IPS-20b (cell line): Measurements from ENCODE around the gene KIF26B.
A peak's percentile ranks its signal among the peaks of the same experiment; 100 is the strongest.

Source experiments
- H3K27ac ChIP-seq: one replicate; pipeline ENCODE4 v1.5.1; 2013; ENCODE audit warnings: low read length
- H3K27me3 ChIP-seq: 2 replicates; pipeline ENCODE4 v1.6.1; 2013; ENCODE audit warnings: mild to moderate bottlenecking, low read length, inconsistent platforms; ENCODE audit not compliant: insufficient read depth
- H3K36me3 ChIP-seq: 2 replicates; pipeline ENCODE4 v1.6.1; 2013; ENCODE audit warnings: low read depth, mild to moderate bottlenecking, inconsistent platforms, low read length, moderate library complexity; ENCODE audit not compliant: insufficient read depth
- H3K4me1 ChIP-seq: 2 replicates; pipeline ENCODE4 v1.6.1; 2013; ENCODE audit warnings: mild to moderate bottlenecking, control low read depth, inconsistent platforms, low read length, moderate library complexity; ENCODE audit not compliant: insufficient read depth
- H3K4me3 ChIP-seq: 2 replicates; pipeline ENCODE4 v1.5.1; 2013; ENCODE audit warnings: mild to moderate bottlenecking, low read length, inconsistent platforms
- H3K9ac ChIP-seq: 2 replicates; pipeline ENCODE4 v1.6.1; 2013; ENCODE audit warnings: low read depth, mild to moderate bottlenecking, inconsistent platforms, low read length, moderate library complexity
- H3K9me3 ChIP-seq: 2 replicates; pipeline ENCODE4 v1.6.1; 2013; ENCODE audit warnings: mild to moderate bottlenecking, low read depth, low read length, inconsistent platforms; ENCODE audit not compliant: insufficient read depth

Gene KIF26B

DNA sequence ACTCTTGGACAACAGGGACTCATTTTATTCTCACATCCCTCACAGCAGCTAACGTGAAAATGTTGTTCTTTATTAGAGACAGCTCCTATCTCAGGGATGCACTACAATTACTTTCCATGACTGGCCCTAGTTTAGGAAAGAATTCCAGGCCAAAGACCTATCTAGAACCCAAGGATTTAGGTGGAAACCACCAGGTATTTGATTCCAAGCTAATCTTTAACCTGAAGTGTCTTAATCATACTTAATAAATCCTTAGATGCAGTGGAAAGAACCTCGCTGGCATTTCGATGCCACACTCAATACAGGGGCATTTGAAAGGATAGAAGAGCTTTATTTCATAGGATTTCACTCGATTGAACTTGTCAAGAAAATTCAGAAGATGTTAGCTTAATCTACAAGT is 218.3 kb downstream of the KIF26B start:
- no peaks in the 10 kb centered on the region for H3K27me3 ChIP-seq
- peaks cover 5% of the 10 kb centered on the region; the same call in 1 of the 2 replicates for H3K4me1 ChIP-seq
- no peaks in the 10 kb centered on the region for H3K36me3 ChIP-seq
- no peak overlapping the region for H3K27ac ChIP-seq
- no peak overlapping the region for H3K9ac ChIP-seq
- no peak overlapping the region for H3K4me3 ChIP-seq
- peaks cover 9% of the 10 kb centered on the region for H3K9me3 ChIP-seq

DNA sequence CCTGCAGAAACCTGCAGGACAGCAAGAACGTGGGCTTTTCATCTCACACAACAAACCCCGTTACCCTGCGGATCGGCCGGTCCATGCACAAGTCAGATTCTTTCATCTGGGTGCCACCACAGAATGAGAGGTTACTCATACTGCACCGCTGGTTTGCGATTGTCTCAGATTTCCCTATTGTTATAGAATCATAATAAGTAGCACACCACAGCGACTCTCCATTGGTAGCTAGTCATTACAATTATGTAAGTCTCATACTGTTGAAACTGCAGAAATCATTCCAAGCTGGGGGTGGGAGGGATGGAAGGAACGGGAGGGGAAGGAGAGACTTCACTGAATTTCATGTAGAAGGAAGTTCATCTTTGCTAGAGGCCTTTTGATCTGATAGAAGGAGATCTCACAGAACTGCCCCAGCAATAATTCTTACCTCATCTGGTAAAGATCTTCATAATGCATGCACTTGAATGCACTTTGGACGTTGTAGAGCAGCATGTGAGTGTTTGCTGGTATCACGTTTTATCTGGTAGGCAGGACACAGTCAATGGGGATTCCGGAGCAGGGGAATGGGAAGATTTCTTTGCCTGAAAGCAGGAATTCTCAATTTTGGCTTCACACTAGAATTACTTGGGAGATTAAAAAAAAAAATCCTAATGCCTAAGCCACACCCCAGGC is 221.1 kb downstream of the KIF26B start:
- H3K36me3 ChIP-seq = no peaks in the 10 kb centered on the region
- no peaks in the 10 kb centered on the region for H3K27me3 ChIP-seq

DNA sequence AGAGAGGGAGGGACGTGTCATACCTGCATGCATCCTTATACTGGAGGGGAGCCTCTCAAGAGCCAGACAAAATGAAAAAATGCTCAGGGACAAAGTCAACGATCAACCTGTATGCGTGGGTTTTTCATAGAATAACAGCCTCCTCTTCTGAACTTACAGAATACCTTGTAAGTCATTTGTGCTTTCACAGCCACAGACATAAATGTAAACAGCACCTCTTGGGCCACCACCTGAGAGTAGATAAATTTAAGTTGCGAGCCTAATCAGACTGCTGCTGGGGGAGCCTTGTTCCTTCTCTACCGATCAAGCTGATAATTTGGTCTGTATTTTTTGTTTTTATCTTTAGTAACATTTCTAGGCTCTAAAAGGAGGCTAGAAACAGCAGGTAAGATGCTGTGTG is 223.1 kb downstream of the KIF26B start:
- Histone ChIP-seq H3K36me3 (no peaks in the 10 kb centered on the region), H3K27ac (no peak overlapping the region), H3K27me3 (no peaks in the 10 kb centered on the region), H3K9ac (no peak overlapping the region), H3K4me3 (no peak overlapping the region), H3K9me3 (no peaks in the 10 kb centered on the region), H3K4me1 (peaks cover 21% of the 10 kb centered on the region; the same call in 1 of the 2 replicates)

More for the DNA sequence above, 221.1 kb downstream of the KIF26B start:
- peaks cover 21% of the 10 kb centered on the region; the same call in 1 of the 2 replicates for H3K4me1 ChIP-seq
- no peak overlapping the region for H3K4me3 ChIP-seq
- no peak overlapping the region for H3K9ac ChIP-seq
- H3K9me3 ChIP-seq = peaks cover 9% of the 10 kb centered on the region
- no peak overlapping the region for H3K27ac ChIP-seq

DNA sequence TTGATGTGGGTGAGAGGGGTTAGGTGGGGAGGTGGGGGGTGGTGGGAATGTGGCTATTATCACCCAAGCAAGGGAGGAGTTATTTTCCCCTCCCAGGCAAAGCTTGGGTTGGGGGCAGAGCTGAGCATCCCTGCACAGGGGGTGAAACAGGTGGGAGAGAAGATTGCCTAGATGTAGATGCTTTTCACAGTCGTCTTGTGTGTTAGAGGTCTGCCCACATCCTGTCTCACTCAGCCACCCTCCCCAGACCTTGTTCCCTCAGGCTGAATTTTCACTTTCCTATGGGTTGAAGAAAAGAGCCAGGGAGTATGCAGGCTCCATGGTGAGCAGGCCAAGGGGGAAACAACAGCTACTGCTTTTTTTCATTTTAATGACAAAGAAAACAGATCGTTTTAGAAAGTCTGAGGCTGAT is 223.5 kb downstream of the KIF26B start:
- no peak overlapping the region for H3K9ac ChIP-seq
- H3K27me3 ChIP-seq = no peaks in the 10 kb centered on the region
- H3K4me1 ChIP-seq = peaks cover 24% of the 10 kb centered on the region
- peak overlapping the region; percentile 11; the same call in 1 of the 2 replicates for H3K4me3 ChIP-seq
- H3K9me3 ChIP-seq = no peaks in the 10 kb centered on the region
- no peak overlapping the region for H3K27ac ChIP-seq
- H3K36me3 ChIP-seq = no peaks in the 10 kb centered on the region

DNA sequence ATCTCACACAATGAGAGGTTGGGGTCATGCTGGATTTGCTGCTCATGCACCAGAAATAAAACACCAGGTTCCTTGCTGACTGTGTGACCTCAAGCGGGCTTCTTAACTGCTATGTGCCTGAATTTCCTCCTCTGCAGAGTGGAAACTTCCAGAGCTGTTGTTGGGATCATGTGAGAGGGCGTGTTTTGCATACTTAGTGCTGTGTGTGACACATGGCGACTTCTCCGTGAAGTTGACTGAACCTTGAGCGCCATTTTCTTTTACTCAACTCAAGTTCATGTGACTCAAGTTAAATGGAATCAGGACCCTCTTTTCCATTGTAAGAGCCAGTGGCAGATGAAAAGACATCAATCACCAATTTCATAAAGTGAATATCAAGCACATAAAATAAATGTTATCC is 224.0 kb downstream of the KIF26B start:
- no peak overlapping the region for H3K9ac ChIP-seq
- peaks cover 28% of the 10 kb centered on the region for H3K4me1 ChIP-seq
- no peaks in the 10 kb centered on the region for H3K27me3 ChIP-seq
- peak overlapping the region; percentile 11; the same call in 1 of the 2 replicates for H3K4me3 ChIP-seq
- no peaks in the 10 kb centered on the region for H3K9me3 ChIP-seq
- no peaks in the 10 kb centered on the region for H3K36me3 ChIP-seq
- no peak overlapping the region for H3K27ac ChIP-seq

DNA sequence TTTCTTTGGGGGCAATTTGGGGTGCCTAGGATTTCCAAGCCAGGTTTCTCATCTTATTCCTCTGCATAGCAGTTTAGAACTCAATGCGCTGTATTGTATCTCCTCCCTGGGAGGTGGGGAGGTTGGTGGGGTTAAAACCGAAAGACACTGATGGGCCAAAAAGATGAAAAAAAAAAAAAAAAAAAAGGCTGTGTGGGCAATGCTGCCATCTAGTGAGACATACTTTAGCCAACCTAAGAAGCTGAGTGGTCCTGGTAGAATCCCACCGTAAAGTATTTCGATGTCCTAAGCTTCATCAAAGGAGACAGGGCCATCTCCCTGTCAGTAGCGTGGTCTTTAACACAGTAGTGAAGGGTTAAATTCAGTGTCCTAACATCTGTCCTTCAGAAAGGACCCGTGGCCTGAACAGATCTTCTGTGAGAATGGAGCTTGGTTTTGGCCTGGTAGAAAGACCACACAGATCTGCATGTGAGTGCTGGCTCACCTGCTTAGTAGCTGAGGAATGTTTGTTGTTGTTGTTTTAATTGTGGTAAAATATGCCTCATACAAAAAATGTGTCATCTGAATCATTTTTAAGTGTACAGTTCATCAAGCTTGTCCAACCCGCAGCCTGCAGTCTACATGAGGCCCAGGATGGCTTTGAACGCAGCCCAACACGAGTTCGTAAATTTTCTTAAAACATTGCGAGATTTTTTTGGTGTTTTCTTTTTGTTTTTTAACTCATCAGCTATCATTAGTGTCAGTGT is 226.2 kb downstream of the KIF26B start:
- H3K4me1 ChIP-seq = peaks cover 28% of the 10 kb centered on the region
- no peaks in the 10 kb centered on the region for H3K27me3 ChIP-seq
- no peaks in the 10 kb centered on the region for H3K9me3 ChIP-seq
- H3K36me3 ChIP-seq = no peaks in the 10 kb centered on the region
- H3K9ac ChIP-seq = no peak overlapping the region
- no peak overlapping the region for H3K27ac ChIP-seq
- no peak overlapping the region for H3K4me3 ChIP-seq

DNA sequence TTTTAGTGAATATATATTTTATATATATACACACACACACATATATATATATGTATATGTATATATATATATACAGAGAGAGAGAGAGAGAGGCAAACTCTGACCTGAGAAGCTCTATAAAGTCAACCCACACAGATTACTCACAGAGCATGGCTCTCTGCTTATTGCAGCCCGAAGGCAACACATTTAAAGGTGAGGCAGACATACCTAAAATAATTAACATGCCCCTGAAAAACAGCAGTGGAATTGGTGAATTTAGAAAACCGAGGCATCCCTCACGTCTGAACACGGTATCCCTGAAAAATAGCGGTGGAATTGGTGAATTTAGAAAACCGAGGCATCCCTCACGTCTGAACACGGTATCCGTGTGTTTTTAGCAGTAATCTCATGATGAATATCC is 228.2 kb downstream of the KIF26B start:
- Histone ChIP-seq H3K9me3 (no peaks in the 10 kb centered on the region), H3K27ac (no peak overlapping the region), H3K4me3 (no peak overlapping the region), H3K9ac (no peak overlapping the region), H3K27me3 (no peaks in the 10 kb centered on the region), H3K4me1 (peaks cover 24% of the 10 kb centered on the region), H3K36me3 (no peaks in the 10 kb centered on the region)

DNA sequence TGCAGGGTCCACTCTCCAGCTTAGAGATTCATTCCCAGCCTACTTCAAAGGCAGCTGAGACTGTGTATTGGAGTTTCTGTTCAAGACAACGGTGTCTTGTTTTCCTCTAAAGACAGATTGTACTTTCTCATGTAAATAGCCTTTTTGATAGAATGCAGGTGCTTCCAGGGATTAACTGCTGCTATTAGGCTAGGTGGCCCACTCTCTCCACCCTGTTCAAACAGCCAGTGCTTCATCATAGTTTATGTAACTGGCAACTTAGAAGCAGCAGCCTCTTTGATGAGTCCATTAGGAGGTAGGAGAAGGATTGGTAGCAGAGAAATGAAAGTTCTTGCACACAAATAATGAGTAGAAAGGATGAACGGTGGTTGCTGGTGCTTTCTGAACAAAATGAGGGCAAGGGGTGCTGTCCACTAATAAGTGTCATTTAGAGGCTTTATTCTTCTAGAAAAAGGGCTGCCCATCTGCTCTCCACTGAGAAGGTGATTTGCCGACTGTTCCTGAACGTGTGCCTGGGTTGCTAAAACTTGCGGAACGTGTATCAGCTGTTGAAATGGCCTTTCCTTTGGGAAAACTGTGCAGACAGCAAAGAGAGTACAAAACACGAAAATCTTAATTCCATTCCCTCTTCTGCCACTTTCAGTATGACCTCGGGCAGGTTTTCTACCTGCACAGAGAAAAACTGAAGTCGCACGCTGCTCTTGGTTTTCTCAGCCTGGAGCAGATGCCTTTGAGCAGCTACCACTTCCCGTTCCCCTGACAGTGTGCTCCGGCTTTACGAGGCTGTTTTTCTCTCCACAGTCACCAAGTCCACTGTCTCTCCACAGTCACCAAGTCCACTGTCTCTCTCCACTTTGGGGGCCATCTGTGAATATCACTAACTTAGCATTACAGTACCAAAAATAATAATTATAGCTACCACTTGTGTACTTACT is 228.9 kb downstream of the KIF26B start:
- H3K9ac ChIP-seq = no peak overlapping the region
- peaks cover 18% of the 10 kb centered on the region for H3K4me1 ChIP-seq
- H3K27me3 ChIP-seq = no peaks in the 10 kb centered on the region

DNA sequence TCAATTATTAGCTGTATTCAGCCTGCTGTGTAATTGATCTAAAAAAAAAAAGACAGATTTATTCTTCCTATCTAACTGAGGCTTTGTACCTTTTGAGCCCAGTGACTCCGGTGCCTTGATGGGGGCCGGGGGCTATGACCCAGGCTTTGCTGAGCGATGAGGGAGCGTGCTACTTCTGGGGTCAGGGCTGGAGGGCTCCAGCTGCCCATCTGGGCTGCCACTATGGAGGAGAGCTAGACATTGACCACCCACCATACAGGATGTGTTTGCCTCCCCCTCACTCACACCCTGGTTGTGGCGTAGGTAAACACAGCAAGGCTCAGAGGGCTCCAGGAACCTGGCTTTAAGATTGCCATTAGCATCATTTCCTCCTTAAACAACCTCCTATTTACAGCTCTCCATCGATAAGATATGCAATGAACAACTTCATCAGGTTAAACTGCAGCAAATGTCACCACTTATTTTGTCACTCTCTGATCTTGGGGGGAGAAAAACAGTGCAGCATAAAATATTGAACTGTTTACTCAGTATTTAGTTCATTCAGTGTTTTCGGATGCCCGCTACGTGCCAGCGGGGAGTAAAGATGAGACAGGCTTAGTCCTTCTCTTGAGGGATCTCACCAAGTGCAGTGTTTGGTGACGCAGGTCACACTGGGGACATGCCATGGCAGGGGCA is 231.6 kb downstream of the KIF26B start:
- Histone ChIP-seq H3K36me3 (no peaks in the 10 kb centered on the region), H3K4me3 (no peak overlapping the region), H3K27ac (no peak overlapping the region)

More for the DNA sequence above, 228.9 kb downstream of the KIF26B start:
- H3K27ac ChIP-seq = no peak overlapping the region
- H3K36me3 ChIP-seq = no peaks in the 10 kb centered on the region
- no peak overlapping the region for H3K4me3 ChIP-seq
- no peaks in the 10 kb centered on the region for H3K9me3 ChIP-seq

DNA sequence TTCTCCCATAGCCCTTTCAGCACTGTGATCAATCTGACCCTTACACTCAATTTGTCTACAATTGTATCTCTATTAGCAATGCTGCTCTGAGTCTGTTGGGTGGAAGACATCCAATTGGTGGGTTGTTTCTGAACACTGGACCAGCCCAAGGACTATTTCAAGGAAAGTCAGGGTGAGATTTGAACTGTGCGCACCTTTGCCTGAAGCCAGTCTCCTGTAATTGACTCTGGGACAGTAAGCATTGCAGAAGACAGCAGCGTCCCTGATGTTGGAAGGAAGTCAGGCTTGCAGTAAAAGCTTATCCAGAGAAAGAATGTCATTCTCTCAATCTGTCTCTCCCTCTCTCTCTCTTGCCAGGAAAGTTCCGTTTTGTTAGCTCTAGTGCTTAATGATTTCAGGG is 233.9 kb downstream of the KIF26B start:
- H3K36me3 ChIP-seq = no peaks in the 10 kb centered on the region
- H3K27me3 ChIP-seq = no peaks in the 10 kb centered on the region
- no peak overlapping the region for H3K4me3 ChIP-seq
- H3K27ac ChIP-seq = no peak overlapping the region
- H3K9me3 ChIP-seq = no peaks in the 10 kb centered on the region
- H3K4me1 ChIP-seq = peaks cover under 1% of the 10 kb centered on the region; the same call in 1 of the 2 replicates
- H3K9ac ChIP-seq = no peak overlapping the region

More for the DNA sequence above, 231.6 kb downstream of the KIF26B start:
- H3K9me3 ChIP-seq = no peaks in the 10 kb centered on the region
- H3K4me1 ChIP-seq = peaks cover 7% of the 10 kb centered on the region
- H3K9ac ChIP-seq = no peak overlapping the region
- H3K27me3 ChIP-seq = no peaks in the 10 kb centered on the region

DNA sequence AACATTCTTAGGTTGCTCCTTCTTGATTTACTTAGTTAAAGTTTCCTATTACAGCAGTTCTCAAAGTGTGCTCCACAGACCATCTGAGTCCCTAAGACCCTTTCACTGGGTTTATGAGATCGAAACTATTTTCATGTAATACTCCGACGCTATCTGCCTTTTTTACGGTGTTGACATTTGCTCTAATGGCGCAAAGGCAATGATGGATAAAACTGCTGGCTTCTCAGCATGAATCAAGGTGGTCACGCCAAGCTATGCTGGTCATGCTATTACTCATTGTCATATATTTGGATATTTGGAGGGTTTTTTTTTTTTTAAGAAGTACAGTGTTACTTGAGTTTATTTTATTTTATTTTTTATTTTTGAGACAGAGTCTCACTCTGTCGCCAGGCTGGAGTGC is 235.1 kb downstream of the KIF26B start:
- no peaks in the 10 kb centered on the region for H3K9me3 ChIP-seq
- no peak overlapping the region for H3K27ac ChIP-seq
- H3K27me3 ChIP-seq = no peaks in the 10 kb centered on the region

More for the DNA sequence above, 235.1 kb downstream of the KIF26B start:
- no peak overlapping the region for H3K9ac ChIP-seq
- no peaks in the 10 kb centered on the region for H3K4me1 ChIP-seq
- no peaks in the 10 kb centered on the region for H3K36me3 ChIP-seq
- no peak overlapping the region for H3K4me3 ChIP-seq
